Keratinocyte (primary cell): ENCODE measurements around the gene NEK10. TPM values are rescaled to one million over a fixed set of nuclear protein-coding genes. Genes with fewer than 3 reads are reported as not detected.

ENCODE experiments used
- DNase-seq: peaks from one replicate; pipeline ENCODE4 v3.0.0-alpha.2; 2011; ENCODE audit warnings: low read depth, missing footprints, low spot score
- FAIRE-seq: peaks from 2 replicates; lab custom pipeline; 2011; peaks lifted over from hg19 to GRCh38; lab: Jason Lieb, UNC
- H2AFZ ChIP-seq: 2 replicates; pipeline ENCODE4 v1.6.0; 2012; ENCODE audit warnings: low read length, control low read depth, inconsistent platforms; ENCODE audit not compliant: control insufficient read depth
- H3K27ac ChIP-seq: 2 replicates; pipeline ENCODE4 v1.5.1; 2011; ENCODE audit warnings: low read length; ENCODE audit not compliant: control insufficient read depth, insufficient read depth
- H3K27me3 ChIP-seq: 3 replicates; pipeline ENCODE4 v1.6.0; 2011; ENCODE audit warnings: low read length; ENCODE audit not compliant: control insufficient read depth, insufficient read depth; ENCODE audit errors: extremely low read depth
- H3K36me3 ChIP-seq, 2 experiments: 2 replicates in 1 of 2; 3 replicates in 1 of 2; pipeline ENCODE4 v1.5.1; 2011; ENCODE audit warnings: low read length in 2 of 2, mild to moderate bottlenecking in 1 of 2; ENCODE audit not compliant: control insufficient read depth in 2 of 2, insufficient read depth in 2 of 2; ENCODE audit errors: extremely low read depth in 1 of 2
- H3K4me1 ChIP-seq: 3 replicates; pipeline ENCODE4 v1.5.1; 2011; ENCODE audit warnings: low read length; ENCODE audit not compliant: control insufficient read depth, insufficient read depth; ENCODE audit errors: extremely low read depth
- H3K4me2 ChIP-seq: 3 replicates; pipeline ENCODE4 v1.6.0; 2011; ENCODE audit warnings: low read depth, low read length; ENCODE audit not compliant: control insufficient read depth, insufficient read depth; ENCODE audit errors: extremely low read depth
- H3K4me3 ChIP-seq, 3 experiments: fragments of 200-600 bp in 1 of 3; sonication (generic) in 1 of 3; 2 replicates in 2 of 3; 3 replicates in 1 of 3; pipeline ENCODE4 v1.5.1; 2011 to 2016; ENCODE audit warnings: low read length in 3 of 3, mild to moderate bottlenecking in 3 of 3, control low read depth in 2 of 3, inconsistent platforms in 1 of 3, low read depth in 1 of 3, mixed read lengths in 1 of 3, mixed run types in 1 of 3, moderate library complexity in 1 of 3; ENCODE audit not compliant: control insufficient read depth in 2 of 3, insufficient read depth in 2 of 3; ENCODE audit errors: extremely low read depth in 1 of 3
- H3K79me2 ChIP-seq: 2 replicates; pipeline ENCODE4 v1.6.0; 2012; ENCODE audit warnings: low read length; ENCODE audit not compliant: control insufficient read depth, insufficient read depth
- H3K9ac ChIP-seq: 3 replicates; pipeline ENCODE4 v1.6.0; 2011; ENCODE audit warnings: low read length; ENCODE audit not compliant: control insufficient read depth, insufficient read depth; ENCODE audit errors: extremely low read depth
- H3K9me1 ChIP-seq: 3 replicates; pipeline ENCODE4 v1.6.0; 2011; ENCODE audit warnings: low read length; ENCODE audit not compliant: control insufficient read depth, insufficient read depth; ENCODE audit errors: extremely low read depth
- H3K9me3 ChIP-seq: 2 replicates; pipeline ENCODE4 v1.5.1; 2012; ENCODE audit warnings: low read depth, low read length; ENCODE audit not compliant: control insufficient read depth
- H4K20me1 ChIP-seq: 3 replicates; pipeline ENCODE4 v1.6.0; 2011; ENCODE audit warnings: low read length; ENCODE audit not compliant: control insufficient read depth, insufficient read depth; ENCODE audit errors: extremely low read depth
- CTCF ChIP-seq, 3 experiments: IDR thresholded peaks in 1 of 3; conservative IDR thresholded peaks in 1 of 3; optimal IDR thresholded peaks in 1 of 3; 2 replicates in 2 of 3; 3 replicates in 1 of 3; pipeline versions ENCODE3 to v1.5.1; 2011; ENCODE audit warnings: low read length in 3 of 3, mild to moderate bottlenecking in 3 of 3, moderate library complexity in 2 of 3, control low read depth in 1 of 3, inconsistent platforms in 1 of 3; ENCODE audit not compliant: insufficient read depth in 2 of 3; ENCODE audit errors: extremely low read depth in 1 of 3
- EZH2 ChIP-seq: IDR thresholded peaks from one replicate; pipeline ENCODE4 v1.6.1; 2012; ENCODE audit warnings: inconsistent platforms, mild to moderate bottlenecking, low read length, moderate library complexity
- dilution Hi-C: fragments of 300-500 bp; cut with MboI; formaldehyde crosslinking; loops from one replicate; pipeline ENCODE4 v1.7.0; 2020; ENCODE audit warnings: low sequenced_read_pairs; ENCODE audit not compliant: extremely low pct_ligation_motif_present
- polyA plus RNA-seq, 5 experiments: library from polyadenylated mRNA; depleted of rRNA in 3 of 5; stranded (reverse) in 3 of 5; stranded (forward) in 1 of 5; unstranded in 1 of 5; fragments of >200 nt; gene quantifications; 1 replicate in 1 of 5; 2 replicates in 3 of 5; 3 replicates in 1 of 5; pipeline versions ENCODE4 v1.2.1 to v1.2.3, GENCODE V29; 2011 to 2012; ENCODE audit warnings: missing spikeins in 2 of 5, low read depth in 1 of 5, low replicate concordance in 1 of 5

NEK10 gene
- polyA plus RNA-seq, 1 donor (not counting 4 experiments of a cell fraction or from before 2014, with no cell fraction given): 0.98 TPM

- Histone ChIP-seq H3K36me3 (no peaks in the 10 kb centered on the region), H3K9ac (no peak overlapping the region), H3K79me2 (no peaks in the 10 kb centered on the region), H3K9me3 (no peaks in the 10 kb centered on the region), H2AFZ (no peak overlapping the region), H3K9me1 (no peaks in the 10 kb centered on the region), H3K4me1 (peaks cover 23% of the 10 kb centered on the region), H4K20me1 (no peaks in the 10 kb centered on the region), H3K27ac (no peak overlapping the region), H3K4me3 (no peak overlapping the region), H3K4me2 (no peak overlapping the region), H3K27me3 (no peaks in the 10 kb centered on the region)
- dilution Hi-C loops: no loop called here
- DNase-seq (no peak), FAIRE-seq (no peak)
- no peak for TF ChIP-seq EZH2
- TF ChIP-seq CTCF (optimal IDR thresholded peaks at IDR 0.05 in 1 of 3, IDR thresholded peaks at IDR 0.05 in 1 of 3, conservative IDR thresholded peaks at IDR 0.05 in 1 of 3; ENCODE audit: extremely low read depth in 1 of 3, insufficient read depth in 2 of 3, low read length in 3 of 3): no peak
These were observed 24.1 kb downstream of the NEK10 start for GRCh38 chr3:27345045-27345444.

- dilution Hi-C loops: no loop called here
These were observed 25.0 kb downstream of the NEK10 start for GRCh38 chr3:27344192-27344591.

More at GRCh38 chr3:27344192-27344591, 25.0 kb downstream of the NEK10 start:
- H4K20me1 ChIP-seq: no peaks in the 10 kb centered on the region
- peaks cover 15% of the 10 kb centered on the region for H3K4me1 ChIP-seq
- H2AFZ ChIP-seq: no peak overlapping the region
- no peaks in the 10 kb centered on the region for H3K36me3 ChIP-seq
- TF ChIP-seq CTCF (optimal IDR thresholded peaks at IDR 0.05 in 1 of 3, IDR thresholded peaks at IDR 0.05 in 1 of 3, conservative IDR thresholded peaks at IDR 0.05 in 1 of 3; ENCODE audit: extremely low read depth in 1 of 3, insufficient read depth in 2 of 3, low read length in 3 of 3) (no peak), EZH2 (no peak)
- DNase-seq: no peak
- H3K4me2 ChIP-seq: no peak overlapping the region
- no peak overlapping the region for H3K4me3 ChIP-seq
- no peak for FAIRE-seq
- no peak overlapping the region for H3K9ac ChIP-seq
- no peaks in the 10 kb centered on the region for H3K9me1 ChIP-seq
- H3K79me2 ChIP-seq: no peaks in the 10 kb centered on the region
- H3K9me3 ChIP-seq: no peaks in the 10 kb centered on the region
- no peaks in the 10 kb centered on the region for H3K27me3 ChIP-seq
- H3K27ac ChIP-seq: no peak overlapping the region
